Smooth muscle cell of the brain vasculature (primary cell): ENCODE data around the gene DCHS2.

Experiments used
- DNase-seq: peaks from one replicate; pipeline ENCODE4 v3.0.0-alpha.2; 2012; ENCODE audit warnings: low read depth, low spot score

DCHS2 gene

GRCh38 chr4:154328030-154328429 is 163.6 kb downstream of the DCHS2 start:
- DNase-seq: no peak

- DNase-seq: no peak
Observed at GRCh38 chr4:154320521-154320920, 171.1 kb downstream of the DCHS2 start.

- DNase-seq: no peak
Observed at GRCh38 chr4:154319736-154320135, 171.9 kb downstream of the DCHS2 start.

- no peak for DNase-seq
Observed at GRCh38 chr4:154317201-154317999, 174.2 kb downstream of the DCHS2 start.

DNA sequence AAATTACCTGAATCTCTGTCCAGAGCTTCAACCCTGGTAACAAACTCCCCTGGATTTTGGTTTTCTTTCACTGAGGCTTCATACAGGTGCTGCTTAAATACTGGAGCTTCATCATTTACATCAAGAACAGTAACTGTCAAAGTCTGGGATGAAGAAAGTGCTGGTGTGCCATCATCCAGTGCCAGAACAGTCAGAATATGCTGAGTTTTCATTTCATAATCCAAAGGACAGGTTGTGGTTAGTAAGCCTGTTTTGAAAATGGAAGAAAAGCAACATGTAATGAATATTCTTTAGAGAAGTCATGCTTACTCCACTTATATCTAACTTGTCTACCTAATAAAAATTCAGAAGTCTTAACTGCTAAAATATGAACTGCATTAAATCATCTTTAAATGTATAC is 175.9 kb downstream of the DCHS2 start:
- DNase-seq: no peak

GRCh38 chr4:154314248-154314647 is 177.4 kb downstream of the DCHS2 start:
- DNase-seq: no peak

DNA sequence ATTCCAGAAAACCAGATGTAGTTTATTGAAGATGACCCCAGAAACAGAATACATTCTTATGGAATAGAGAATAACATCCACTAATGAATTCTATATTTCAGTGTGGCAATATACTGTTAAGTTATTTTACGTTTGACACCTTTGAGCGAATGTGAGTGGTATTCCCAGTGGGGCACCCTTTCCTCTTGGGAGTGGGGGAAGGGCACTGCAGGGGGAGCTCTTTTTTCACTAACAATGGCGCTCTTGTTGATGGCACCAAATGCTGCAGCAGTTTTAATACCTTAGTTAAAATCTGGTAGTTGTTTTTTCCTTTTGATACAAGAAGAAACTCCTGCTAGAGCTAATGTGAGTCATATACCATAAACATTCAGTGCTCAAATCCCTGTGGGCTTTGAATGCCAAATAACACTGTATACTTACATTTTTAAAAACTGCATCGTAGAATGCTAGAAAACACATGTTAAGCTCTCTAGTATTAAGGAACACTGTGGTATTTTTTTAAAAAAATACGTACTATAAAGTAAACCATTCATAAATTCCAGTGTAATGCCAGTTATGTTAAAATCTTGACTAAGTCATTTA is 178.5 kb downstream of the DCHS2 start:
- DNase-seq: no peak

DNA sequence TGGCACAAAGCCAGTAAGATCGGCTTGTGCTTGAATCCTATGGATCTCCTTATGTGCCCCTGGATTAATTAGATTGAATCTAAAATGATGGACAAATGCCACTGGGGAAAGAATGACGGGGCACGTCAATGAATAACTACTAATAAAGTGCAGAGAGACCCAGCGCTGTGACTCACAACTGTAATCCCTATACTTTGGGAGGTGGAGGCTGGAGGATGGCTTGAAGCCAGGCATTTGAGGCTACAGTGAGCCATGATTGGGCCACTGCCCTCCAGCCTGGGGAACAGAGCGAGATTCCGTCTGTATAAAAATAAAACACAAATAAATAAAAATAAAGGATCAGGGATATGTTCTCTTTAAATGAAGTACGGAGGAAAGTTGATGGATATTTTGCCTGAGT is 179.4 kb downstream of the DCHS2 start:
- DNase-seq: no peak

DNA sequence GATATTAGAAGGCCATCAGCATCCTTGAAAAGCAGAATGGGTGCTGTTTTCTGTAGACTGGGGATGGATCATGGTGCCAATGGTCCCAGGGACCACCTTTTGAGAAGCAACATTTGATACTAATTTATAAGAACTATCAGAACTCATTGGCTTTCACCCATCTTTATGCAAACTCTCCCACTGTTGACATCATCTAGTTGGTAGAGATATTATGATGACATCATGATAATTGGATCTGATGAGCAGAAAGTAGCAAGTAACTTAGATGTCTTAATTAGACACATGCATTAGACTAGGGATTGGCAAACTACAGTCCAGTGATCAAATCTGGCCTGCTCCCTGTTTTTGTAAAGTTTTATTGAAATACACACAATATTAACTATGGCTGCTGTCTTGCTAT is 181.0 kb downstream of the DCHS2 start:
- DNase-seq: no peak

DNA sequence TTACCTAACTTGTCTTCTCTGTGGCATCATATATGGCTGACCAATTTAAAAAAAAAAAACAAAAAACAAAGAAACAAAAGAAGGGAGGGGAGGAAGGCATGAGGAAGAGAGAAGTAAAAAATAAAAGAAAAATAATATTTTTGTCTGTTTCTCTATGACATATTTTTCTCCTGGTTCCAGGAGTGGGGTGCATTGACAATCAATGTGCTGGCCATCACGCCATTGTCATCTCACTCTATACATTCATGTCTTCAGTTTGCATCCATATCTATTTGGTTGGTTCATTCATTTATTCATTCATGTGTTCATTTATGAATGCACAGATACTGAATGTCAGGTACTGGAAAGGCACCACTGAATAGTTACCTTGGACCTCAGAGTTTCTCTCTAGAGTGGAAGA is 183.4 kb downstream of the DCHS2 start:
- no peak for DNase-seq

- DNase-seq: no peak
Observed at GRCh38 chr4:154307451-154307850, 184.1 kb downstream of the DCHS2 start.

GRCh38 chr4:154305616-154306015 is 186.0 kb downstream of the DCHS2 start:
- DNase-seq: no peak

DNA sequence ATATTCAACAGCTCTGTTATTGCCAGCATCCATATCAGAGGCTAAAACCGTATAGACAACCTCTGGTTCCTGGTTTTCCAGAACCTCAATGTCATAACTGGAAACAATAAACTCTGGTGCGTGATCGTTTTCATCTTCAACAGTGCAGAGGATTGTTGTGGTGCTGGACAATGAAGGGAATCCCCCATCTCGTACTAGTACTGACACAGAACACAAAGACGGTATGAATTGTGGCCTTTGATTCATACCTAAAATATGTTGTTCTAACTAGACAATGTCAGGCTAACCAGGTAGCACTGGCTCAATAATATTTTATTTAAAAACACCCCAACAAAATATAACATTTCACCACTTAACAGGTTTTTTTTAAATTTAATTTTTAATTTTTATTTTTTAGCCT is 186.9 kb downstream of the DCHS2 start:
- DNase-seq: no peak

GRCh38 chr4:154294652-154295350 is 196.8 kb downstream of the DCHS2 start:
- no peak for DNase-seq

DNA sequence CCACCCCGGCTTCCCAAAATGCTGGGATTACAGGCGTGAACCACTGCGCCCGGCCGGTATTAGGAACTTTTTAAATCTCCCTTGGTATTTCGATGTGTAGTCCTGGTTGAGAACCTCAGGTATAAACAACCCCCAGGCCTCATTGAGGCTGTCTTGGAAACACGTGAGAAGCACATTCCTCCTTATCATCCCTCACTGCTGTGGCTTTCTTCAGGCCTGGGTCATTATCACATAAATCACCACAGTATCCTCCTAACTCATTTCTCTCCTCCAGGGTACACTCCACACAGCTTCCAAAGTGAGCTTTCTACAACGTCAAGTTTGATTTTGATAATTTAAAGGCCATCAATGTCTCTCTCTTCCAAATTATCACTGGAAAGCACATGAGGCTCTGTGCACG is 198.2 kb downstream of the DCHS2 start:
- DNase-seq: no peak

DNA sequence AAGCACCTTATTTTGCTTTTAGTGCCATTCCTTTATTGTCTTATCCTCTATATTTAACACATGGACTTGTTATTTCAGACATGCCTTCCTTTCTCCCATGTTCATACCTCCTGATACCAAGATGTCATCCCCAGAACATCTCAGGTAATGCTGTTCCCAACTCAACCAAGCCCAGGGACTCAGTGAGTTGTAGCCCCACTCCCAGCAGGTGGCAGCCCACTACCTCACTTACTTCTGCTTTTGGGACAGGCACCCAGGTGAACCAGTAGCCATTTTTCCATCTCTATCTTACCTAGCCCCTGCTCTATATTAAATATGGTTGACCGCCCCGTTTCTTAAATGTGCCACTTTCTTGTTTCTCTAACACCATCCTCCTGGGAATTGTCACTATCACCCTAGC is 199.0 kb downstream of the DCHS2 start:
- DNase-seq: no peak

GRCh38 chr4:154277172-154277571 is 214.4 kb downstream of the DCHS2 start:
- DNase-seq: no peak

GRCh38 chr4:154276496-154276895 is 215.1 kb downstream of the DCHS2 start:
- no peak for DNase-seq

DNA sequence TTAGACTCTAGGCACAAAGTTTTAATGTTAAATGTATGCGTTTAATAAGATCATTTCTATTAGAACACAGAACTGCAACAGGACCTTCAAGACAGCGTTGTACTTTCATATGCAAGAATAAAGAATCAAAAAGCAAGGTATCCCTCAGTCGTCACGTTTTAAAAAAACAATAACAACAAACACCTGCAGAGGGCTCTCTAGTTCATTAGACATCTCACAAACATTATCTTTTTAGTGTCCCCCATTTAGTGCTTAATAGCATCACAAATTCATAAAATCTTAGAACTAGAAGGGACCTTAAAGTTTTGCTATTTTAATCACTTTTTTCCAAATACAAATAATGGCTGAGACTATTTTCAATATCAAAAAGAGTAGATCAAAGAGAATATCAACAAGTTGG is 236.6 kb downstream of the DCHS2 start:
- no peak for DNase-seq

DNA sequence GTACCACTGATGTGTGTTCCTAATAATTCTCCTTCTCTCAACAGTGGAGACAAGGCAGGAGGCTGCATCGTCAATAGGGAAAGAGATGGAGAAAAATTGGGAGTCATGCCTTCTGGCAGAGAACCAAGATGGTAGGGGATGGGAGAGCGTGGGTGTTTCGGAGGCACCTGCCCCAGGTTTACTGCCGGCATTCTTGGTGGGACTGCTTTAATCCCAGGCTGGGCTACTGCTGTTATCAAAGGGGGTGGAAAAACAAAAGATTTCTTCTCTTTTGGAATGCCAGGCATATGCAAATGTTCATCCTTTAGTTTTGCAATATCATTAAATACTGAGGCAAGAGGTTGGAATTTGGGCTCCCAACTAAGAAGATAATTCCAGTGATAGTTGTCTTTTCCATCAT is 257.0 kb downstream of the DCHS2 start:
- no peak for DNase-seq

DNA sequence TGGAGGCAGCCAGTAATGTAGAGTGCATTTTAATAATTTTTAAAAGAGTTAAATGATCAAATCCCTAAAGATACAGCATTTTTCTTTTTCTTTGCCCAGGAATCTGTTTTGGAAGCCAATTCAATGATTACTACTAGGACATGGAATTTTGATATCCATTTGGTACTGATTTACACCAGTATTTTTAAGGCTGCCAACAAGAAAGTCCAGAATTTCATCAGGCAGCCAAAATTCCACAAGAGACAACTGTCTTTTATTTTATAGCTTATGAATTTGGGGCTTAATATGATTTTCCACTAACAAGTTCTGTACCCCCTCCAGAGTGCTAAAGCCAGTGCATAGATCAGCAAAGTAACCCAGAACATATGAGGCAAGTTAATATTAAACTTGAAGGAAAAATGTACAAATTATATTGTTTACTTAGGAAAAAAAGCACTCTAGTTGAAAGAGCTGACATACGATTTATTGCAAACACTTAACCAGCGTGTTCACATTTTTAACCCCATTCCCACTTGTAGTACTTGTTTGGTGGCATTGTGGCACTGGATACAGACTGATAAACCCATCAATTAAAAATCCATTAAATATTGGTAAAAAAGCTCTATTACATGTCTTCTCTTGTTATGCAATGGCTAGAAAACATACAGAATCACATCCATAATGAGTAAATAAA is 259.7 kb downstream of the DCHS2 start:
- DNase-seq: no peak

- DNase-seq: no peak
Observed at GRCh38 chr4:154230723-154231122, 260.9 kb downstream of the DCHS2 start.
